HG02588 (cell line): ENCODE data around the gene ITSN1.
"Not testable (repeated sequence)": the region's sequence is repeated elsewhere in the genome, so short reads cannot be mapped to it uniquely, and the experiment has no call there.

Experiments used
- ATAC-seq: cut with Tn5 transposase; IDR thresholded peaks from one replicate; pipeline ENCODE4 v1.9.1; 2021; ENCODE audit warnings: mild to moderate bottlenecking, moderate library complexity; ENCODE audit not compliant: unreplicated experiment

ITSN1 gene

GRCh38 chr21:33855190-33855589 is 212.9 kb downstream of the ITSN1 start:
- ATAC-seq: no peak

DNA sequence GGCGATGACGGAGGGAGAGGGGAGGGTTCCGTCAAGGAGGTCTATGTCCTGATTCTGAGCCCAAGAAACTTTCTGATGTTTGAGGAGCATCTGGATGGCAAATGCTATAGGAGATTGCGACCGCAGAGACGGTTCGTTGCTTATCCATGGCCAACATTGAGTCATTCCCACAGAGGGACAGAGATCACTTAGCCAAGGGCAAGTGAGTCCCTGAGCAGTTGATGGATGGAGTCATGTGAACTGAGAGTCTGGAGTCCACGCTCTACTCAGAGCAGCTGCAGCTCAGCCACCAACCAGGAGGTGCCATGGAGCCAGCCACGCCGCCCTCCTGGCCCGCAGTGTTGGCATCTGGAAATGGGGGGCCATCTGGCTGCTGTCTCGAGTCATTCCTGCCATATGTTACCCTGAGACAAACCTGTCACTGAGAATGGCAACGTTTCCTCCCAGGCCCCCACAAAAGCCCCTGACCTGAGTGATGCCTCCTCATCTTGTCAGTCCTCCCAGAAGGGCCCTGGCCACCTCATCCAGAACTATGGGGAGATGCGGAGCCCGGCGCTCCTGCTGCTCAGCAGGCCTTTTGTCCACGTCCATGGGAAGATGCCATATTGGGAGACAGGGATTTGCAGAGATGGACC is 214.7 kb downstream of the ITSN1 start:
- ATAC-seq: no peak

DNA sequence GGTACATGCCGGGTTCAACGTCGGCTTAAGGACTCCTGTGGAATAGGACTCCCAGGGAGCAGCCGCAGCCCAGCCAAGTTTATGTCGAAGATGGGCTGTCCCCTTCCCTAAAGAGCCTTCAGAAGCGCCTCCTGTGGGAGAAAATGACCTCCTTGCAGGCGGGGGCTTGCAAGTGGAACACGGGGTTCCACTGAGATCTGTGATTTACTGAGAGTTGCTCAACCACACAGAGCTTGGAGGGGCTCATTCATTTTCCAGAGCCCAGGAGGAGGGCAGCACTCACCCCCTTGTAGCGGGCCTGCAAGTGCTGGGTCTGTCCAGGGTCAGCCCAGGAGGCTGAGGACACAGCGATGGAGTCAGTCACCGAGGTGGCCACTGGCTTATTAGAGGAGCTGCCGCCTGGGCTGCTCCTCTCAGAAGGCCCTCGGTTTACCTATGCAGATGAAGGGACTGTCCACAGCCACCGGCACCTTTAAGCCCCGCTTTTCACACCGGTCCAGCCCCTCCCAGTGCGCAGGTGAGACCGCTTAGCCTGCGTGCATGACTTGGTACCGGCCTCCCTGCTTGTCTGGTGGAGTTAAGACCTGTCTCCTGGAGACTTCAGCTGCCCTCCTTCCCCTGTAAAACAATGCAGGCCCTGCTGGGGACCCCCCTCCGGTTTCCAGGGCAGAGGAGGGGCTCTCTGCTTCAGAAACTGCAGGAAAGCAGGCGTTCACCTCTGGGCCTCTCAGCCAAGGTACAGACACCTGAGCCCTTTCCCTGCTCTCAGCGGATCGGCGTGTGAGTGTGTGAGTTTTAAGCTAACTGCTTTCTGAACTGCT is 215.8 kb downstream of the ITSN1 start:
- no peak for ATAC-seq

GRCh38 chr21:33858667-33859372 is 216.5 kb downstream of the ITSN1 start:
- ATAC-seq: no peak

- ATAC-seq: no peak
These were observed 217.2 kb downstream of the ITSN1 start for GRCh38 chr21:33859373-33860102.

DNA sequence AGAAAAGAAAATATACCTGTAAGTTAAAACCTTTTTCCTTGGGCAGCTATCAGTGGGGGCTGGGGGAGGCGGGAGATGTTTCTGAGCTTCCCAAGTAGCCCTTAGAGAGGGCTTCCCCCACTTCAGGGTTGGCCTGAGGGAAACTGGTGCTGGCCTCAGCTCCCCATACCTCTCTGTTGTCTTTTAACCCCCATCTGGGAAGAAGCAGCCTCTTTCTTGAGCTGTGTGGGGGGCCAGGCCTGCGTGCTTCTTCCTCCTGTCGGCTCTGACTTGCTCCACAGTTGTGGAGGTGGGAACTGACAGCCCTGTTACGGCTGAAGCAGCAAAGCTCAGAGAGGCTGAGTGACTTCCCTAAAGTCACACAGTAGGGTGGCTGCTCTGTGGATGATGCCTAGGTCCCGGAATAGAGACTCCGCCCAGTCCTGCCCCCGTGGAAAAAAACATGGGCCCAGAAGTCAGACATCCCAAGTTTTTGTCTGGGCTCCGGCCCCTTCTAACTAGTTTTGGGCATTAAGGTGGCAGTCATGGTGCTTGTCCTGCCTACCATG is 218.1 kb downstream of the ITSN1 start:
- ATAC-seq: no peak

- no peak for ATAC-seq
These were observed 218.8 kb downstream of the ITSN1 start for GRCh38 chr21:33861125-33861524.

GRCh38 chr21:33863191-33863590 is 220.9 kb downstream of the ITSN1 start:
- not testable (repeated sequence) for ATAC-seq

DNA sequence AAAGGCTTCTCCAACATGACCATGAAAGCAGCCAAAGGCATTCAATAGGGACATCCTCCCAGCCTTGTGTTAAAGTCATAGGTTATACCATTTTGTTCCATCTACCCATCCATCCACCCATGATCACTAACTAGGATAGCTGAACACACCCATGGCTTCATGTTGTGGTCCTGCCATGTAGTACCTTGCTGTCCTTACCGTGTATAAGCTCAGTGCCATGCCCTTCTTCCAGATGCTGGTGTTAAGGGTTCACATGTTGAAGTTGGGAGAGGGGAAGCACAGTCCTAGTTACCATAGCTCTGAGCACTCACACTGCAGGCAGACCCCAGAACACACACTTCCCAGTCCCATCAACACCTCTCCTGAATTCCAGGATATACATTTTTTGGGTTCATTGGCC is 221.8 kb downstream of the ITSN1 start:
- ATAC-seq: no peak

GRCh38 chr21:33865176-33865575 is 222.9 kb downstream of the ITSN1 start:
- no peak for ATAC-seq

- ATAC-seq: no peak
These were observed 223.8 kb downstream of the ITSN1 start for GRCh38 chr21:33865996-33866575.

GRCh38 chr21:33866826-33867225 is 224.5 kb downstream of the ITSN1 start:
- no peak for ATAC-seq

GRCh38 chr21:33867868-33868267 is 225.6 kb downstream of the ITSN1 start:
- ATAC-seq: not testable (repeated sequence)

GRCh38 chr21:33869873-33870272 is 227.6 kb downstream of the ITSN1 start:
- no peak for ATAC-seq

DNA sequence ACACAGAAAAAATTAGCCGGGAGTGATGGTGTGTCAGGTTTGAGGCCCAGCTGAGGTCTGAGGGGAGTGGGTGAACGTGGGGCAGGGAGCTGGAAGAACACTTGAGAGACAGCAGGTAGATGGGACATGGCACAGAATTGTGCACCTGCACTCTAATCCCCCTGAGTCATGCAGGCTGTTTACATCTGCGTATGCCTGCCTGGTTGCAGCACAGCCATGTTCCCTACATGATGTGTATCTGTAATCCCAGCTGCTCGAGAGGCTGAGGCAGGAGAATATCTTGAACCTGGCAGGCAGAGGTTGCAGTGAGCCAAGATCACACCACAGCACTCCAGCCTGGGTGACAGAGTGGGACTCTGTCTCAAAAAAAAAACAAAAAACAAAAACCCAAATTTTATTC is 228.5 kb downstream of the ITSN1 start:
- ATAC-seq: no peak

- no peak for ATAC-seq
These were observed 228.9 kb downstream of the ITSN1 start for GRCh38 chr21:33871171-33871570.

- ATAC-seq: no peak
These were observed 230.7 kb downstream of the ITSN1 start for GRCh38 chr21:33872881-33873515.

DNA sequence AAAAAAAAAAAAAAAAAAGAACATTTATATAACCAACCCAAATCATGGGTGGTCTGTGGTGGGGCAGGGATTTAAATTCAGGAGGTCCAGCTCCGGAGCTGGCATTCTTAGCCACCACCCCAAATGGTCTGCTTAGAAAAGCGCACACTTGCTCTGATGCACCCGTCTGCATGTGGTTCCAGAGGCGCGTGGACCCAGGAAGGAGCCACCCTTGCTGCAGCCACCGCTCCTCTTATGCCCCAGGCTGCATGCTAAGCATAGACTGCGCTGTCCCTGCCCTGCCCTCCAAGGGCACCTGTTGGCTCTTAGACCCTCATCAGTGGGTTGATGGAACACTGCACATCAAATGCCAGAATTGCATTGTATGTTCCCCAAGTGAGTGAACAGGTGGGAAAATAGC is 231.9 kb downstream of the ITSN1 start:
- no peak for ATAC-seq

- ATAC-seq: no peak
These were observed 232.9 kb downstream of the ITSN1 start for GRCh38 chr21:33875026-33875695.
